ENCODE measurements around the gene LYPD6B. TPM values are rescaled to one million over a fixed set of nuclear protein-coding genes. Genes with fewer than 3 reads are reported as not detected.
A peak's percentile ranks its signal among the peaks of the same experiment; 100 is the strongest.

Gene LYPD6B
- total RNA-seq, 1 donor from 2014 or later, result 23.7 TPM

GRCh38 chr2:149094217-149095015 is 55.9 kb downstream of the LYPD6B start:
- no peaks in the 10 kb centered on the region for H3K9me3 Mint-ChIP-seq
- no peak overlapping the region for H3K27ac Mint-ChIP-seq
- H3K4me1 Mint-ChIP-seq (ENCODE audit: unreplicated experiment), result peaks cover 5% of the 10 kb centered on the region
- no peak overlapping the region for H3K4me3 Mint-ChIP-seq
- DNase-seq (ENCODE audit: extremely low spot score, unreplicated experiment), result no peak
- no peak for TF ChIP-seq CTCF (conservative IDR thresholded peaks at IDR 0.05)
- peaks cover 7% of the 10 kb centered on the region for H3K27me3 Mint-ChIP-seq
- H3K36me3 Mint-ChIP-seq, result peaks cover 8% of the 10 kb centered on the region

GRCh38 chr2:149098701-149099100 is 60.2 kb downstream of the LYPD6B start:
- peaks cover 10% of the 10 kb centered on the region for H3K4me1 Mint-ChIP-seq (ENCODE audit: unreplicated experiment)
- H3K9me3 Mint-ChIP-seq, result no peaks in the 10 kb centered on the region
- peaks cover 11% of the 10 kb centered on the region for H3K36me3 Mint-ChIP-seq
- TF ChIP-seq CTCF (conservative IDR thresholded peaks at IDR 0.05), result no peak
- H3K4me3 Mint-ChIP-seq, result peak overlapping the region; percentile 10
- H3K27ac Mint-ChIP-seq, result no peak overlapping the region
- H3K27me3 Mint-ChIP-seq, result peaks cover 7% of the 10 kb centered on the region
- DNase-seq (ENCODE audit: extremely low spot score, unreplicated experiment), result no peak

GRCh38 chr2:149099298-149099697 is 60.8 kb downstream of the LYPD6B start:
- Mint-ChIP-seq H3K27ac (no peak overlapping the region), H3K36me3 (peaks cover 11% of the 10 kb centered on the region), H3K4me1 (ENCODE audit: unreplicated experiment) (peaks cover 10% of the 10 kb centered on the region), H3K4me3 (no peak overlapping the region), H3K9me3 (no peaks in the 10 kb centered on the region), H3K27me3 (peaks cover 7% of the 10 kb centered on the region)
- no peak for DNase-seq (ENCODE audit: extremely low spot score, unreplicated experiment)
- TF ChIP-seq CTCF (conservative IDR thresholded peaks at IDR 0.05), result no peak

GRCh38 chr2:149100739-149101699 is 62.5 kb downstream of the LYPD6B start:
- no peaks in the 10 kb centered on the region for H3K9me3 Mint-ChIP-seq
- H3K27ac Mint-ChIP-seq, result no peak overlapping the region

More at GRCh38 chr2:149100739-149101699, 62.5 kb downstream of the LYPD6B start:
- no peak for DNase-seq (ENCODE audit: extremely low spot score, unreplicated experiment)
- TF ChIP-seq CTCF (conservative IDR thresholded peaks at IDR 0.05), result no peak
- Mint-ChIP-seq H3K4me1 (ENCODE audit: unreplicated experiment) (peaks cover 10% of the 10 kb centered on the region), H3K27me3 (peaks cover 2% of the 10 kb centered on the region), H3K36me3 (peaks cover 13% of the 10 kb centered on the region), H3K4me3 (no peak overlapping the region)
